HG03457 (cell line): ENCODE measurements around the gene RNH1.
A peak's percentile ranks its signal among the peaks of the same experiment; 100 is the strongest.

ENCODE experiments used
- ATAC-seq: cut with Tn5 transposase; IDR thresholded peaks from one replicate; pipeline ENCODE4 v1.9.1; 2021; ENCODE audit warnings: moderate number of reproducible peaks; ENCODE audit not compliant: unreplicated experiment

RNH1 gene

GRCh38 chr11:459511-460220 is 47.4 kb downstream of the RNH1 start:
- no peak for ATAC-seq

- ATAC-seq: no peak
Measured at GRCh38 chr11:457111-457760, 49.8 kb downstream of the RNH1 start.

DNA sequence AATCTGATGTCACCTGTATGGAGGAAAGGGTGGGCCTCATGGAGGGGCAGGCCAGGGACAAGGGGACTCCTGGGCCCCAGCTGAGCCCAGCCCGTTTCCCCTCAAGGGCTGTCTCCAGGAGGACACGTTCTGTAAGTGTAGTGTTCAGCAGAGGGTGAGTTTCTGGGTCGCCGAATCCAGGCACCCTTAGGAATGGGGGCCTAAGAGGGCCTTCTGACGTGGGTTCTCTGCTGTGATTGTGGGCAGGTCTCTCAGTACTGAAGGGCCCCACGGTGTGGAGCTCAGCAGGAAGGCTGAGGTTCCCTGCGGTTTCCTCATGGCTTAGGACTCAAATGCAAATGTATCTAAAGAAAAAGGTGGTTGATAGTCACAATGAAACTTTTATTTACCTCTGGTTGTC is 50.5 kb downstream of the RNH1 start:
- ATAC-seq: no peak

DNA sequence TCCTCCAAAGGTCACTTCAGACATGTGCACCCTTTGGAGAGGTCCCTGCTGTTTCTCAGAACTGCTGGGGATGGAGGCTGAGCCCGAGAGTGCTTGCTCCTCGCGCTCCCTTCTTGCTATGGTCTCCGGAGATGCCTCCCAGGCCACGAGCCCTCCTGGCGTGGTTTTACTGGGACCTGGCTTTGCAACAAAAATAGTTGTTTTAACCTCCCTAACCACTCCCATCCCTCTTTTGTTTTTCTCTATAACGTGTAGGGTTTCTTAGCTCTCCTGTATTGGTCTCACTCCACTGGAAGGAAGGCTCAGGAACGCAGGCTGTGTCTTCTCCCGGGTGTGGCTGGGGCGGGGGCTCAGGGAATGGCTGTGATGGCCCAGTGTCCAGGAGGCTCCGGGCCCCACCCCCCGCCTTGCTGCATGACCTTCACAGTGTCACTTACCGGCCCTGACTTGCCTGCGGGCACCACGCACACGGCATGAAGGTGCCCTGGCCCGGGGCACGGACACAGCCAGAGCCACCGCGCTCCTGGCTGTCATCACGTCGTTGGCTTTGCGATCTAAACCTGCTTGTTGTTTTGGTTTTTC is 51.4 kb downstream of the RNH1 start:
- no peak for ATAC-seq

DNA sequence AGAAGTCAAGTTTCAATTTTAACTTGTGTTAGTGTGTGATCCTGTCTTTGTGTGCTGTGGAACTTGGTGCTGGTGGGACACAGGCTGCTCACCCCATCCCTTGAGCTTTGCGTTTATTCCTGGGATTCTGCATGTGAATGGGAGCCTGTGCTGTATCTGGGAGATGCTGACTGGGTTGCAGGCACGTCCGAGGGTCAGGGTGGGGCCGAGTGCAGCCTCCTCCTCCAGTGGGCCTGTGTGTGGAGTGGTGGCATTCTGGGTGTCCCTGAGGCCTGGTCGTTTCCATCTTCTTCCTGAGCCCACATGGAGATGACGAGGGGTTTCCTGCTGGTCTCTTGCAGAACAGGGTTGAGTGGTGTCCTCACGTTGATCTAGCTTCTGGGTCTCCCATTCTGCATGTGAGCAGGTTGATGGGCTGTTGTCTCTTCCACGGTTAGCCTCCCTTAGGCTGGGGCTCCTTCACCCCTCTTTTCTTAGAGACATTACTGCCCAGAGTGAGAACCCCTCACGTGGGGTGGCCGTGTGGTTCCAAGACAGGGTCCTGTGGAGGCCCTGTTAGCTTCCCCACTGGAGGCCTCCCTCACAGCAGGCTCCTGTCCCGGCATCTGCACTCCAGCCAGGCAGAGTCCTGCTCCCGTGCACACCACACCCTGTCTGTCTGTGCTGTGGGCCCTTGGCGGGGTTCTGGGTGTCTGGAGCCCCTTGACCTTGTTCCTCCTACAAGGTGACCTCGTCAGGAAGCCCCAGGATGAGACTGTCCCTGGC is 52.1 kb downstream of the RNH1 start:
- ATAC-seq: no peak

GRCh38 chr11:454043-454442 is 53.0 kb downstream of the RNH1 start:
- no peak for ATAC-seq

GRCh38 chr11:453564-453963 is 53.5 kb downstream of the RNH1 start:
- ATAC-seq: no peak

DNA sequence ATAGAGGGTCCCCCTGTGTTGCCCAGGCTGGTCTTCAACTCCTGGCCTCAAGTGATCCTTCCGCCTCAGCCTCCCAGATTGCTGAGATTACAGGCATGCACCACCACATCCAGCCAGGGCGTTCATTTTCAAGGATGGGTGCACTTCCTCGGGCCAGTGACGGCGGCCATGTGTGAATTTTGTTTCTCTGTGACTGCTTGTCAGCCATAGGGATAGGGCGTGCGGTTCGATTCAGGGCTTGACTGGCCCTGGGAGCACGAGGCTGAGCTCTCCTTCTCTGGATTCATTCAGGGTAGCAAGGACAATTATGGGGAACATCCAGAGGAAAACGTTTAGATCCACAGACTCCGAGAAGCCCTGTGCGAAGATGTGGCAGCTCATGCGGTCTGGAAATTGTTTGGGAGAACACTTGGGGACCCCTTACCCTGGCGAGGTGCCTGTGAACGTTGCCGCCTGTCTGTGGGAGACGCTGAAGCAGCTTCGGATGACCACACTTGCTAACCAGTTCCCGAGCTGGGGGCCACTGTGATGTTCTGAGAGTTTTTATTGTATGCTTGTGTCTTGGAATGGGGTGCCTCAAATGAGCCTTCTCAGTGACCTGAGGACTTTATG is 54.0 kb downstream of the RNH1 start:
- no peak for ATAC-seq

- ATAC-seq: no peak
Measured at GRCh38 chr11:452203-452744, 54.8 kb downstream of the RNH1 start.

DNA sequence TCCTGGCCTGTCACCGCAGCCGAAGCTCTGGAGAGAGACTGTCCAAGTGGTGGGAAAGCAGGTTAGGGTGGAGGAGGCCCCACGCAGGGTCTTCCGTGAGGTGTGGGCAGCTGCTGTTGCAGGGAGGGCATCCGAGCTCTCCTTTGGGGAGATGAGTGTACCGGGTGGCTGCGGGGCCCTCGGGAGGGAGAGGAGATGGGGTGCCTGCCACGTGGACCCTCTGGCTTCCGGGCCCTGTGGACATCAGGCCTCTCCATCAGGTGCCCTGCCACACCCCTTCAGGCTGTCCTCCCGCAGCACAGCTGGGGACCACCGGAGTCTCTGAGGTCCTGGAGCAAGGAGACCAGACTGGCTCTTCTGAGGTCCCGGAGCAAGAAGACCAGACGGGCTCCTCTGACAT is 55.3 kb downstream of the RNH1 start:
- ATAC-seq: no peak

GRCh38 chr11:450809-451451 is 56.1 kb downstream of the RNH1 start:
- no peak for ATAC-seq

GRCh38 chr11:449889-450808 is 56.9 kb downstream of the RNH1 start, which contains the start of gene PTDSS2:
PTDSS2 (plus strand) TSS chr11:450279; CDS start chr11:450456, 177 bp downstream.
- peak; percentile 48 for ATAC-seq

DNA sequence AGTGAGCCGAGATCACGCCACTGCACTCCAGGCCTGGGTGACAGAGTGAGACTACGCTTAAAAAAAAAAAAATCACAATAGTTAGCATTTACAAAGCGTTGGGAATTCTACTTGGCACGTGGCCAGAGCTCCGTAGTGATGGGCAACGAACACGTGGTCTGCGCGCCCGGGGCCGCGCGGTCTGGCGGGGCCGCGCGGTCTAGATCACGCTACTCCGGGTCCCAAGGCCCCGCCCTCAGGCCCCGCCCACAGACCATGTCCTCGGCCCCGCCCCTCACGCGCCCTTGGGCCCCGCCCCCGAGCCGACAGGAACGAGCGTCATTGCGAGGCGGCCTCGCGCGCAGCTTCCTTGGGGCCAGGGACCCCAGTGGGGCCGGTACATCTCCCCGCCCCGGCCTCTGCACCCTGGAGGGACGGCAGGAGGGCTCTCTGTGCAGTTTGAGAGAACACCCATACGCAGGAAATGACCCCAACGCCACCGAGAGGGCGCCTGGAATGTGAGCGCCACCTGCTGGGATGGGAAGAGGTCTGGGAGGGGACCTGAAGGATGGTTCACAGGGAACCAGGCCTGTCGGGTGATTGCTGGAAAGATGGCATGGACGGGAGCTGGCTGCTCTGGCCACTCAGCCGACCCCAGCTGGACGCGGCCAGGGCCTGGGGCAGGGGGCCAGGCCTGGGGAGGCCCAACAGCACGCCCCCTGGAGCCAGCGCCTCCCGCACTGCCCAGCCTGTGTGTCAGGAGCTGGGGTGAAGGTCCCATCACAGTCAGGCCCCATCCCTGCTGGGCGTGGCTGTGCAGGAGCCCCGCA is 58.9 kb downstream of the RNH1 start:
- ATAC-seq: peak; percentile 38

DNA sequence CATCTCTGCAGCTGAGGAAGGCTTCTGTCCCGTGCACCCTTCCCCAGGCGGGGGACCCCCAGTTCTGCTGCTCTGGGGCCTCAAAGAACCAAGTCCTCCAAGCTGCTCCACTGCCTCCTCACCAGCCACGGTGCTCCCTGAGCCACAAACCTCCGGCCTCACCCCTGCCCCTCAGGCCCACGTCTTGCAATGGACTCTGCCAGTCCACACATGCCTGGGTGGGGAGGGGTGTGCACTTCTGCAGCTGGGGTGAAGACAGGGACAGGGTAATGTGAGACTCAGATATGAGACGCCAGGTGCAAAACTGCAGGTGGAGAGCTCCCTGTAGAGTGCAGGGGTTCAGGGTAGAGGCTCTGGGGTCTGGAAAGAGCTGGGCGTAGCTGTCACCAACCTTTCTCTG is 60.2 kb downstream of the RNH1 start:
- ATAC-seq: no peak

- ATAC-seq: no peak
Measured at GRCh38 chr11:445765-446588, 61.1 kb downstream of the RNH1 start.
